Measurements from ENCODE around the gene MYRFL.

DNA sequence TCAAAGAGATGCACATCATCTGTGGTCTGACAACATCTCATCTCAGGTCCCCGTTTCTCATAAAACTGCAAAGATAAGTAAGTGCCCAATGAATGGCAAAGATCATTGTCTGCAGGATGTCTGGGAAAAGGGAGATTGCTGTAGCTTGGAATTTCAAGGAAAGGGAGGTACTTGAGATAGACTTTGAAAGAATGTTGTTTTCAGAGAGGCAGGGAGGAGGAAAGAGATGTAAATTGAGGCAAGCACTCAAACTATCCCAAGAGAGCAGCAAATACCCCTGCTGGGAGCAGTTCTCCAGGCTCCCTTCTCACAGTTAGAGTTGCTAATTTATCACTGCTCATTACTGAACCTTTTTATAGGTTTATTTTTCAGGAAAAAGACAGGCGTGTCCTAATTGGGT is 107.1 kb downstream of the MYRFL start:
- no peak for TF ChIP-seq POLR2AphosphoS5 (IDR thresholded peaks at IDR 0.05)
- TF ChIP-seq, protein P1, sequence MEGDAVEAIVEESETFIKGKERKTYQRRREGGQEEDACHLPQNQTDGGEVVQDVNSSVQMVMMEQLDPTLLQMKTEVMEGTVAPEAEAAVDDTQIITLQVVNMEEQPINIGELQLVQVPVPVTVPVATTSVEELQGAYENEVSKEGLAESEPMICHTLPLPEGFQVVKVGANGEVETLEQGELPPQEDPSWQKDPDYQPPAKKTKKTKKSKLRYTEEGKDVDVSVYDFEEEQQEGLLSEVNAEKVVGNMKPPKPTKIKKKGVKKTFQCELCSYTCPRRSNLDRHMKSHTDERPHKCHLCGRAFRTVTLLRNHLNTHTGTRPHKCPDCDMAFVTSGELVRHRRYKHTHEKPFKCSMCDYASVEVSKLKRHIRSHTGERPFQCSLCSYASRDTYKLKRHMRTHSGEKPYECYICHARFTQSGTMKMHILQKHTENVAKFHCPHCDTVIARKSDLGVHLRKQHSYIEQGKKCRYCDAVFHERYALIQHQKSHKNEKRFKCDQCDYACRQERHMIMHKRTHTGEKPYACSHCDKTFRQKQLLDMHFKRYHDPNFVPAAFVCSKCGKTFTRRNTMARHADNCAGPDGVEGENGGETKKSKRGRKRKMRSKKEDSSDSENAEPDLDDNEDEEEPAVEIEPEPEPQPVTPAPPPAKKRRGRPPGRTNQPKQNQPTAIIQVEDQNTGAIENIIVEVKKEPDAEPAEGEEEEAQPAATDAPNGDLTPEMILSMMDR (IDR thresholded peaks at IDR 0.05) = no peak
